Transverse colon (tissue), 4 donors: ENCODE measurements around the gene CDK8. TPM values are rescaled to one million over a fixed set of nuclear protein-coding genes. Genes with fewer than 3 reads are reported as not detected.

Experiments
- DNase-seq: peaks from one replicate; pipeline ENCODE4 v3.0.0-alpha.2; 2019
- H3K27ac ChIP-seq, 4 donors: fragments of 200-600 bp; sonication (generic); 2 replicates each; pipeline ENCODE4 v1.5.1; 2016 to 2018; ENCODE audit warnings: inconsistent platforms in 4 of 4
- H3K27me3 ChIP-seq: fragments of 200-600 bp; sonication (generic); 2 replicates; pipeline ENCODE4 v1.5.1; 2017; ENCODE audit warnings: inconsistent platforms
- H3K36me3 ChIP-seq, 4 donors: fragments of 200-600 bp; sonication (generic); 2 replicates each; pipeline ENCODE4 v1.5.1; 2017 to 2019; ENCODE audit warnings: inconsistent platforms in 4 of 4
- H3K4me1 ChIP-seq, 4 donors: fragments of 200-600 bp; sonication (generic); 2 replicates each; pipeline ENCODE4 v1.5.1; 2017 to 2020; ENCODE audit warnings: inconsistent platforms in 4 of 4
- H3K4me3 ChIP-seq, 4 donors: fragments of 200-600 bp; sonication (generic); 1 replicate in 1 of 4; 2 replicates in 3 of 4; pipeline versions ENCODE4 v1.5.1 to v1.6.1; 2017 to 2019; ENCODE audit warnings: inconsistent platforms in 4 of 4
- H3K9me3 ChIP-seq, 2 donors: fragments of 200-600 bp; sonication (generic); 2 replicates each; pipeline ENCODE4 v1.5.1; 2017 to 2019; ENCODE audit warnings: inconsistent platforms in 2 of 2
- EP300 ChIP-seq: sonication (generic); formaldehyde crosslinking; IDR thresholded peaks from one replicate; pipeline ENCODE4 v1.6.1; 2017; ENCODE audit warnings: antibody characterized with exemption, low read depth
- POLR2A ChIP-seq: fragments of 450-650 bp; IDR thresholded peaks from one replicate; pipeline ENCODE4 v1.6.1; 2016; ENCODE audit warnings: antibody characterized with exemption, mild to moderate bottlenecking, moderate library complexity
- POLR2AphosphoS5 ChIP-seq, 3 donors: sonication (generic); formaldehyde crosslinking; IDR thresholded peaks; one replicate each; pipeline ENCODE4 v1.6.1; 2016; ENCODE audit warnings: antibody characterized with exemption in 3 of 3
- WGBS, 2 donors: methylation state at CpG; one replicate each; pipeline ENCODE4 v1.1.5; 2018; ENCODE audit warnings: low coverage in 1 of 2; 5-methylcytosine and 5-hydroxymethylcytosine counted together
- in situ Hi-C, 4 donors: fragments of 200-750 bp; cut with MboI; loops; one replicate each; pipeline versions ENCODE4 v1.15.0 to v1.15.1; 2017; ENCODE audit warnings: low sequenced_read_pairs in 3 of 4, low pct_ligation_motif_present in 1 of 4, low pct_unique_long_range_greater_than_20kb in 1 of 4
- intact Hi-C: fragments of 100-400 bp; cut with DNase I; formaldehyde crosslinking; loops from one replicate; pipeline ENCODE4 v1.15.1; 2023; ENCODE audit warnings: low total_unique reads
- total RNA-seq, 4 donors: library from RNA; depleted of rRNA; stranded (reverse); fragments of >200 nt; gene quantifications; one replicate each; pipeline ENCODE4 v1.1.0, GENCODE V29; 2016
- TF ChIP-seq, protein P1 (sequence below), 5 experiments: fragments of 200-600 bp in 3 of 5; fragments of 450-650 bp in 2 of 5; sonication (generic) in 3 of 5; IDR thresholded peaks; 1 replicate in 2 of 5; 2 replicates in 3 of 5; pipeline ENCODE4 v1.5.1; 2016 to 2017; ENCODE audit warnings: antibody characterized with exemption in 5 of 5, inconsistent platforms in 3 of 5, mild to moderate bottlenecking in 2 of 5, moderate library complexity in 1 of 5

CDK8 gene
- total RNA-seq, result 10 to 100 TPM in 3 of 4 donors, 1 to 10 TPM in 1; 8.6 to 37.4 (median 22.3) TPM

DNA sequence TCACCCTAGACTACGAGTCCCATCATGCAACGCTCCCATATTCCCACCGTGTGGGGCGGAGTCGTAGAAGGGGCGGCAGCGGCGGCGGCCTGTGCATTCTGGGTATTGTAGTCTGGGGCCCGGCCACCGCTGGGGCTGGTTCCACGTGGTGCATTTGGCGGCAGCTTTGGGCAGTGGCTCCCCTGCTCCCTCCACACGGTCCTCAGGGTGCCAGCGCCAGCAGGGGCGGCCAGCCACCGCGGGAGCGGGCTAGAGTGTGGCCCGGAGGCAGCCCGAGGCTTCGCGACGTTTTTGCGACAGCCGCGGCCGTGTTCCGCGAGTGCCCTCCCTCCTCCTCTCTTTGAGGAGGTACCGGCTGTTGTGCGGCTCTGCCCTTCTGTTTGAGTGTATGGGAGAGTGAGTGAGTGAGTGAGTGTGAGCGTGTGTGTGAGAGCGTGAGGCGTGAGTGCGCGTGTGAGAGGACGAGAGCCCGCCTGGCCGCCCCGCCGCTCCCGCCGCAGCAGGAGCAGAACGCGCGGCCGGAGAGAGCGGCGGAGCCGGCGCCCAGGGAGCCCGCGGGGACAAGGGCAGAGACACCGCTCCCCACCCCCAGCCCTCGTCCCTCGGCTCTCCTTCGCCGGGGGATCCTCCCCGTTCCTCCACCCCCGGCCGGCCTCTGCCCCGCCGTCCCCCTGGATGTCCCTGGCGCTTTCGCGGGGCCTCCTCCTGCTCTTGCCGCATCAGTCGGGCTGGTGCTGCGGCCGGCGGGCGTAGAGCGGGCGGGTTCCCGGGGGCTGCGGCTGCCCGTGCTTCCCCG is at the start of gene CDK8:
TSS of gene CDK8 (plus strand) at position 343 of the 796 bp plus-strand sequence. CDS start 513 bp downstream, outside the sequence.
- intact Hi-C loops, result loop anchor here (10.0 kb wide), 1 partner anchor 241 kb away; no protein-coding TSS in a partner anchor
- 1% methylated on average over 43 of the region's 79 CpGs; no CpG with 5 or more reads in 1 of the 2 donors for WGBS, 2 donors
- Histone ChIP-seq H3K27me3 (no peaks in the 10 kb centered on the region), H3K27ac (peak within 1 kb of the TSS; percentile 90 to 93 (median 92)), H3K4me1 (peaks cover 0 to 36% (median 16%) of the 10 kb centered on the region in 4 donors), H3K4me3 (peak within 1 kb of the TSS; percentile 58 to 82 (median 78)), H3K36me3 (no peaks in the 10 kb centered on the region), H3K9me3 (no peaks in the 10 kb centered on the region)
- in situ Hi-C loops, result no loop called here
- TF ChIP-seq POLR2AphosphoS5 (IDR thresholded peaks at IDR 0.05), result peak; percentile 90 to 94 (median 92)
- no peak for TF ChIP-seq EP300
- peak; percentile 84 for TF ChIP-seq POLR2A
- TF ChIP-seq, protein P1, sequence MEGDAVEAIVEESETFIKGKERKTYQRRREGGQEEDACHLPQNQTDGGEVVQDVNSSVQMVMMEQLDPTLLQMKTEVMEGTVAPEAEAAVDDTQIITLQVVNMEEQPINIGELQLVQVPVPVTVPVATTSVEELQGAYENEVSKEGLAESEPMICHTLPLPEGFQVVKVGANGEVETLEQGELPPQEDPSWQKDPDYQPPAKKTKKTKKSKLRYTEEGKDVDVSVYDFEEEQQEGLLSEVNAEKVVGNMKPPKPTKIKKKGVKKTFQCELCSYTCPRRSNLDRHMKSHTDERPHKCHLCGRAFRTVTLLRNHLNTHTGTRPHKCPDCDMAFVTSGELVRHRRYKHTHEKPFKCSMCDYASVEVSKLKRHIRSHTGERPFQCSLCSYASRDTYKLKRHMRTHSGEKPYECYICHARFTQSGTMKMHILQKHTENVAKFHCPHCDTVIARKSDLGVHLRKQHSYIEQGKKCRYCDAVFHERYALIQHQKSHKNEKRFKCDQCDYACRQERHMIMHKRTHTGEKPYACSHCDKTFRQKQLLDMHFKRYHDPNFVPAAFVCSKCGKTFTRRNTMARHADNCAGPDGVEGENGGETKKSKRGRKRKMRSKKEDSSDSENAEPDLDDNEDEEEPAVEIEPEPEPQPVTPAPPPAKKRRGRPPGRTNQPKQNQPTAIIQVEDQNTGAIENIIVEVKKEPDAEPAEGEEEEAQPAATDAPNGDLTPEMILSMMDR (IDR thresholded peaks at IDR 0.05), result peak in 1 of 5 experiments; percentile 6
- peak; percentile 92 for DNase-seq

DNA sequence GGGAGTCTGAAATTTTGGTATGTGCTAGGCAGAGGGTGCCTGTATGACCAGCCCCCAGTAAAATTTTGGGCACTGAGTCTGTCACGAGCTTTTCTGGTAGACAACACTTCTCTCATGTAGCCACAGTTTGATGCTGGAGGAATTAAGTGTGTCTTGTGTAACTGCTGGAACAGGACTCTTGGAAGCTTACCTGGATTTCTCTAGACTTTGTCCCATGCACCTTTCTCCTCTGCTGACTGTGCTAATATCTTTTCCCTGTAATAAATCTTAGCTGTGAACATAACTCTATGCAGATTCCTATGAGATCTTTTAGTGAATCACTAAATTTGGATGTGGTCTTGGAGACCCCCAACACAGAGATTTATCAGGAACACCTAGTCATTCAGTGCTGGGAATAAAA is 45.6 kb upstream of the CDK8 start:
- in situ Hi-C loops, result no loop called here
- intact Hi-C loops, result no loop called here
- Histone ChIP-seq H3K27me3 (no peaks in the 10 kb centered on the region), H3K27ac (no peak overlapping the region), H3K36me3 (peaks cover 0 to 11% (median 2%) of the 10 kb centered on the region in 4 donors), H3K4me3 (no peak overlapping the region), H3K4me1 (no peaks in the 10 kb centered on the region), H3K9me3 (no peaks in the 10 kb centered on the region)
- TF ChIP-seq EP300, result no peak
- no peak for TF ChIP-seq POLR2A
- TF ChIP-seq, protein P1 (IDR thresholded peaks at IDR 0.05), result no peak
- no peak for TF ChIP-seq POLR2AphosphoS5 (IDR thresholded peaks at IDR 0.05)
- DNase-seq, result no peak
- WGBS, 2 donors, result 88% methylated on average over 1 of the region's 1 CpG; no CpG with 5 or more reads in 1 of the 2 donors

DNA sequence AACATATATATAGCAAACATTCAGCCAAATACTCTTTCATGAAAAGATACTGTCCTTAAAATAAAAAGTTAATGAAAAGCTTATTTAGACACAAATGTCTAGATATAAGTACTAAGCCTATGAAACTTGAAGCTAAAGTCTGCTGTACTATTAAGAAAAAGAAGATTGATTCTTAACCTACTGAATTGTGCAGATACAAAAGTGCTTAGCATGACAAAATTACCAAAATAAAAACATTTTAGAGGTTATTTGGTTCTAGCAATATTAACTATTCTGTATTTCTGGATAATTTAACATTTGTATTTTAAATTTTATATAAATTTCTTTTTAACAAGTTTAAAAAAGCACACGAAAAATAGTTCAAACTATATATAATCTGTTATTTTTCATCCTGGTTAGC is 40.6 kb upstream of the CDK8 start:
- TF ChIP-seq POLR2A (no peak), POLR2AphosphoS5 (IDR thresholded peaks at IDR 0.05) (no peak), EP300 (no peak)
- TF ChIP-seq, protein P1 (IDR thresholded peaks at IDR 0.05), result no peak
- Histone ChIP-seq H3K36me3 (peaks cover 0 to 61% (median 26%) of the 10 kb centered on the region in 4 donors), H3K27me3 (no peaks in the 10 kb centered on the region), H3K27ac (no peak overlapping the region), H3K4me3 (no peak overlapping the region), H3K9me3 (no peaks in the 10 kb centered on the region), H3K4me1 (no peaks in the 10 kb centered on the region)
- intact Hi-C loops (no loop called here), in situ Hi-C loops (no loop called here)
- DNase-seq, result no peak
- WGBS, 2 donors, result 76 to 88% methylated on average over 1 of the region's 1 CpG

DNA sequence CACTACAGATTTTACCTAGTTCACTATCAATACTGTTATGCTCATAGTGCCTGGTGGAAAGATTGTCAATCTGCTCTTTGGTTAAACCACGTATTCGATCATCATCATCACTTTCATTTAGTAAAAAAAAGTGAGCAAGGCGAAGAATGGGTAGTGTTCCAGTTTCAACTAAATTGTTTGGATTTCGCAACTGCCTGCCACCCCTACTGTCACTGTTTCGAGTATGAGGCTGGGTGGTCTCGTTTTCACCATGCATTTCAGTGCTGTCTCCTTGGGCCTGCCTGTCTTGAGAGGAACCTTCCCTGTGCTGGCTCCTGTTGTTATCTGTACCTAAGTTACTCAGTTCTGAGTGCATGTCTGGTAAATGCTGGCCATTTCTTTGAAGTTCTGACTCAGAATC is 39.9 kb upstream of the CDK8 start:
- in situ Hi-C loops, result no loop called here
- WGBS, 2 donors, result 87 to 91% methylated on average over 3 to 6 of the region's 6 CpGs

More for the DNA sequence above, 39.9 kb upstream of the CDK8 start:
- H3K36me3 ChIP-seq, result peaks cover 0 to 67% (median 28%) of the 10 kb centered on the region in 4 donors
- H3K27ac ChIP-seq, result no peak overlapping the region
- H3K27me3 ChIP-seq, result no peaks in the 10 kb centered on the region
- H3K9me3 ChIP-seq, result no peaks in the 10 kb centered on the region
- no peak for DNase-seq
- no peak for TF ChIP-seq EP300
- no peak for TF ChIP-seq POLR2AphosphoS5 (IDR thresholded peaks at IDR 0.05)
- TF ChIP-seq, protein P1 (IDR thresholded peaks at IDR 0.05), result no peak
- no peak for TF ChIP-seq POLR2A
- H3K4me1 ChIP-seq, result peaks cover 0 to under 1% (median 0%) of the 10 kb centered on the region in 4 donors
- H3K4me3 ChIP-seq, result no peak overlapping the region
- intact Hi-C loops, result no loop called here
